NCI-H128 (cell line): ENCODE data around the gene MACROD2.
"Not testable (repeated sequence)": the region's sequence is repeated elsewhere in the genome, so short reads cannot be mapped to it uniquely, and the experiment has no call there.

Experiments used
- DNase-seq: peaks from one replicate; lab custom pipeline; 2025; ENCODE audit not compliant: unreplicated experiment; lab: John Stamatoyannopoulos, UW

MACROD2 gene

GRCh38 chr20:15370370-15370769 lies 1375.1 kb downstream of the MACROD2 start:
- DNase-seq = no peak

- DNase-seq = no peak
Observed at GRCh38 chr20:15374682-15375081, 1379.4 kb downstream of the MACROD2 start.

GRCh38 chr20:15375836-15376235 lies 1380.5 kb downstream of the MACROD2 start:
- no peak for DNase-seq

GRCh38 chr20:15377603-15378002 lies 1382.3 kb downstream of the MACROD2 start:
- not testable (repeated sequence) for DNase-seq

GRCh38 chr20:15378151-15378550 lies 1382.8 kb downstream of the MACROD2 start:
- DNase-seq = no peak

GRCh38 chr20:15379681-15380296 lies 1384.5 kb downstream of the MACROD2 start:
- no peak for DNase-seq

- no peak for DNase-seq
Observed at GRCh38 chr20:15380770-15381169, 1385.5 kb downstream of the MACROD2 start.

- no peak for DNase-seq
Observed at GRCh38 chr20:15387228-15387627, 1391.9 kb downstream of the MACROD2 start.

- no peak for DNase-seq
Observed at GRCh38 chr20:15395457-15395856, 1400.1 kb downstream of the MACROD2 start.

GRCh38 chr20:15396026-15396425 lies 1400.7 kb downstream of the MACROD2 start:
- DNase-seq = no peak

GRCh38 chr20:15396900-15397299 lies 1401.6 kb downstream of the MACROD2 start:
- no peak for DNase-seq

- no peak for DNase-seq
Observed at GRCh38 chr20:15399781-15400180, 1404.5 kb downstream of the MACROD2 start.

- no peak for DNase-seq
Observed at GRCh38 chr20:15406072-15406471, 1410.8 kb downstream of the MACROD2 start.

GRCh38 chr20:15411781-15412180 lies 1416.5 kb downstream of the MACROD2 start:
- no peak for DNase-seq

GRCh38 chr20:15415908-15416307 lies 1420.6 kb downstream of the MACROD2 start:
- no peak for DNase-seq

GRCh38 chr20:15419856-15420255 lies 1424.5 kb downstream of the MACROD2 start:
- DNase-seq = no peak

GRCh38 chr20:15422966-15423365 lies 1427.7 kb downstream of the MACROD2 start:
- no peak for DNase-seq

- DNase-seq = no peak
Observed at GRCh38 chr20:15439551-15439950, 1444.2 kb downstream of the MACROD2 start.

GRCh38 chr20:15440049-15440820 lies 1444.9 kb downstream of the MACROD2 start:
- DNase-seq = no peak

GRCh38 chr20:15445056-15445840 lies 1449.9 kb downstream of the MACROD2 start:
- DNase-seq = no peak

- DNase-seq = no peak
Observed at GRCh38 chr20:15446373-15446772, 1451.1 kb downstream of the MACROD2 start.

GRCh38 chr20:15447549-15447948 lies 1452.2 kb downstream of the MACROD2 start:
- DNase-seq = no peak
